IMR-90 (cell line): ENCODE data around the gene AFF2. TPM values are rescaled to one million over a fixed set of nuclear protein-coding genes. Genes with fewer than 3 reads are reported as not detected.

Source experiments
- ATAC-seq: fragments of 200-7000 bp; cut with Tn5 transposase; 2 replicates; pipeline ENCODE4 v1.9.1; 2020; ENCODE audit warnings: low read depth, mild to moderate bottlenecking, moderate library complexity
- BruUV-seq: library from RNA; stranded (reverse); fragments of 400-500 nt; replicated peaks from 2 replicates; lab custom pipeline; 2021; lab: Mats Ljungman, UMichigan
- CTCF ChIA-PET: fragments of 300-600 bp; formaldehyde crosslinking; extraction: SDS; loops from one replicate; lab custom pipeline; 2021; ENCODE audit warnings: antibody characterized with exemption; lab: Yijun Ruan, JAX
- POLR2A ChIA-PET: fragments of 300-600 bp; sonication (Branson Sonifier 250); formaldehyde crosslinking; loops from one replicate; lab custom pipeline; 2022; ENCODE audit warnings: antibody characterized with exemption; ENCODE audit not compliant: unreplicated experiment; lab: Charles Lee
- DNase-seq: peaks from one replicate; pipeline ENCODE4 v3.0.0; 2013
- H2AFZ ChIP-seq: replicated peaks from 2 replicates; pipeline ENCODE3; 2013; ENCODE audit warnings: low read length, mild to moderate bottlenecking; ENCODE audit not compliant: poor library complexity
- H2AK5ac ChIP-seq: 2 replicates; pipeline ENCODE4 v1.6.1; 2013; ENCODE audit warnings: low read depth, low read length, inconsistent platforms
- H2AK9ac ChIP-seq: replicated peaks from 2 replicates; pipeline ENCODE3; 2013; ENCODE audit warnings: mild to moderate bottlenecking, low read depth, low read length, moderate library complexity; ENCODE audit not compliant: poor library complexity
- H2BK120ac ChIP-seq: 2 replicates; pipeline ENCODE4 v1.6.1; 2013; ENCODE audit warnings: low read depth, low read length, inconsistent platforms
- H2BK15ac ChIP-seq: 3 replicates; pipeline ENCODE4 v1.6.1; 2013; ENCODE audit warnings: low read depth, low read length, inconsistent platforms
- H2BK20ac ChIP-seq: 2 replicates; pipeline ENCODE4 v1.6.1; 2013; ENCODE audit warnings: low read depth, mild to moderate bottlenecking, inconsistent platforms, low read length, moderate library complexity
- H2BK5ac ChIP-seq: 2 replicates; pipeline ENCODE4 v1.6.1; 2013; ENCODE audit warnings: mild to moderate bottlenecking, low read depth, low read length, inconsistent platforms; ENCODE audit not compliant: poor library complexity, severe bottlenecking
- H3K14ac ChIP-seq: replicated peaks from 2 replicates; pipeline ENCODE4 v1.6.1; 2013; ENCODE audit warnings: low read depth, low read length, inconsistent platforms
- H3K18ac ChIP-seq: 2 replicates; pipeline ENCODE4 v1.6.1; 2013; ENCODE audit warnings: low read depth, low read length, control low read depth
- H3K23ac ChIP-seq: 2 replicates; pipeline ENCODE4 v1.6.1; 2013; ENCODE audit warnings: low read depth, low read length, inconsistent platforms
- H3K27ac ChIP-seq: 2 replicates; pipeline ENCODE4 v1.5.1; 2013; ENCODE audit warnings: mild to moderate bottlenecking, control low read depth, low read length; ENCODE audit not compliant: insufficient read depth
- H3K27me3 ChIP-seq: 2 replicates; pipeline ENCODE4 v1.6.1; 2013; ENCODE audit warnings: low read length; ENCODE audit not compliant: control insufficient read depth, insufficient read depth
- H3K36me3 ChIP-seq: 2 replicates; pipeline ENCODE4 v1.6.1; 2013; ENCODE audit warnings: low read length, mixed read lengths; ENCODE audit not compliant: control insufficient read depth, insufficient read depth
- H3K4ac ChIP-seq: 2 replicates; pipeline ENCODE4 v1.6.1; 2013; ENCODE audit warnings: low read depth, low read length, inconsistent platforms
- H3K4me1 ChIP-seq: 2 replicates; pipeline ENCODE4 v1.6.1; 2013; ENCODE audit warnings: low read length, mixed read lengths; ENCODE audit not compliant: control insufficient read depth, insufficient read depth
- H3K4me2 ChIP-seq: 2 replicates; pipeline ENCODE4 v1.6.1; 2013; ENCODE audit warnings: low read depth, mild to moderate bottlenecking, control low read depth, low read length, moderate library complexity
- H3K4me3 ChIP-seq: 2 replicates; pipeline ENCODE4 v1.5.1; 2013; ENCODE audit warnings: low read depth, mild to moderate bottlenecking, control low read depth, low read length, moderate library complexity; ENCODE audit not compliant: insufficient read depth
- H3K56ac ChIP-seq: 2 replicates; pipeline ENCODE4 v1.6.1; 2013; ENCODE audit warnings: low read length, inconsistent platforms; ENCODE audit not compliant: insufficient read depth; ENCODE audit errors: extremely low read depth
- H3K79me1 ChIP-seq, 2 experiments: 2 replicates each; pipeline ENCODE4 v1.6.1; 2013; ENCODE audit warnings: low read length in 2 of 2, inconsistent platforms in 1 of 2, low read depth in 1 of 2
- H3K9ac ChIP-seq: 2 replicates; pipeline ENCODE4 v1.6.1; 2013; ENCODE audit warnings: low read depth, low read length, control low read depth
- H3K9me1 ChIP-seq: 2 replicates; pipeline ENCODE4 v1.6.1; 2013; ENCODE audit warnings: low read length, inconsistent platforms; ENCODE audit not compliant: insufficient read depth
- H3K9me3 ChIP-seq: 2 replicates; pipeline ENCODE4 v1.6.1; 2013; ENCODE audit warnings: low read length; ENCODE audit not compliant: control insufficient read depth, insufficient read depth
- H4K20me1 ChIP-seq: 2 replicates; pipeline ENCODE4 v1.6.1; 2013; ENCODE audit warnings: low read length, inconsistent platforms; ENCODE audit not compliant: insufficient read depth
- H4K5ac ChIP-seq: 2 replicates; pipeline ENCODE4 v1.6.1; 2013; ENCODE audit warnings: mild to moderate bottlenecking, low read depth, low read length, control low read depth
- H4K8ac ChIP-seq, 2 experiments: 2 replicates each; pipeline ENCODE4 v1.6.1; 2013; ENCODE audit warnings: low read depth in 2 of 2, low read length in 2 of 2, control low read depth in 1 of 2, inconsistent platforms in 1 of 2
- H4K91ac ChIP-seq: 2 replicates; pipeline ENCODE4 v1.6.1; 2013; ENCODE audit warnings: low read depth, low read length, inconsistent platforms; ENCODE audit not compliant: insufficient read depth
- CHD1 ChIP-seq: IDR thresholded peaks from 2 replicates; pipeline ENCODE4 v1.6.1; 2012; ENCODE audit warnings: low read depth, low read length, improper control_type of control experiment
- ELK1 ChIP-seq: fragments of 150-350 bp; IDR thresholded peaks from 2 replicates; pipeline ENCODE4 v1.6.1; 2016; ENCODE audit warnings: low read depth, mild to moderate bottlenecking, low read length, moderate library complexity, borderline replicate concordance
- POLR2A ChIP-seq: IDR thresholded peaks from 2 replicates; pipeline ENCODE4 v1.6.1; 2012; ENCODE audit warnings: mild to moderate bottlenecking, low read depth, low read length
- RFX5 ChIP-seq: IDR thresholded peaks from 2 replicates; pipeline ENCODE4 v1.8.0; 2012; ENCODE audit warnings: low read depth, mild to moderate bottlenecking, low read length, moderate library complexity
- WGBS, 2 experiments: methylation state at CpG; one replicate each; pipeline versions ENCODE4 v1.1.5 to v1.1.7; 2013; ENCODE audit warnings: missing lambda C conversion rate in 2 of 2; ENCODE audit not compliant: insufficient read length in 1 of 2; ENCODE audit errors: extremely low coverage in 2 of 2; 5-methylcytosine and 5-hydroxymethylcytosine counted together
- dilution Hi-C: fragments of 300-500 bp; cut with HindIII; formaldehyde crosslinking; loops from one replicate; pipeline ENCODE4 v1.14.3; 2018; ENCODE audit warnings: low sequenced_read_pairs; ENCODE audit not compliant: unreplicated experiment
- in situ Hi-C: fragments of 300-500 bp; cut with MboI; formaldehyde crosslinking; loops from 3 replicates; pipeline ENCODE4 v1.14.3; 2019; ENCODE audit warnings: low sequenced_read_pairs, inconsistent platforms, mixed read lengths
- intact Hi-C: fragments of 100-400 bp; cut with micrococcal nuclease; formaldehyde crosslinking; loops from 2 replicates; pipeline ENCODE4 v1.10.0; 2022
- polyA plus RNA-seq, 3 experiments: library from polyadenylated mRNA; depleted of rRNA; stranded (reverse); fragments of >200 nt; gene quantifications; 2 replicates each; pipeline ENCODE4 v1.2.3, GENCODE V29; 2012; ENCODE audit warnings: low replicate concordance in 1 of 3
- total RNA-seq: library from RNA; depleted of rRNA; stranded (reverse); fragments of >200 nt; gene quantifications from 2 replicates; pipeline ENCODE4 v1.2.3, GENCODE V29; 2012

AFF2 gene
- total and polyA plus RNA-seq, 2 of the 4 experiments (the other 2 are of a cell fraction) = 0.15 to 0.72 TPM

- ChIA-PET POLR2A (no interaction called here), CTCF (no interaction called here)
- TF ChIP-seq CHD1 = no peak
- no peak for TF ChIP-seq POLR2A
- no peak for TF ChIP-seq RFX5
- no peak for TF ChIP-seq ELK1
- ATAC-seq (no peak), DNase-seq (no peak)
- Histone ChIP-seq H3K79me1 (no peaks in the 10 kb centered on the region), H2AK9ac (no peak overlapping the region), H2BK120ac (no peak overlapping the region), H3K56ac (no peak overlapping the region), H3K4me1 (no peaks in the 10 kb centered on the region), H3K36me3 (no peaks in the 10 kb centered on the region), H3K18ac (no peak overlapping the region), H3K27me3 (no peaks in the 10 kb centered on the region), H2BK5ac (no peak overlapping the region), H3K9ac (no peak overlapping the region), H3K4me2 (no peak overlapping the region), H2BK20ac (no peak overlapping the region), H2BK15ac (no peak overlapping the region), H4K91ac (no peak overlapping the region), H3K9me3 (no peaks in the 10 kb centered on the region), H3K4ac (no peak overlapping the region), H3K23ac (no peak overlapping the region), H4K20me1 (no peaks in the 10 kb centered on the region), H4K8ac (no peak overlapping the region), H3K9me1 (no peaks in the 10 kb centered on the region), H2AFZ (no peak overlapping the region), H3K4me3 (no peak overlapping the region), H3K27ac (no peak overlapping the region), H4K5ac (no peak overlapping the region), H2AK5ac (no peak overlapping the region), H3K14ac (no peak overlapping the region)
- intact Hi-C loops = no loop called here
- BruUV-seq = no TSS peak
- 50% methylated on average over 1 of the region's 4 CpGs; no CpG with 5 or more reads in 1 of the 2 experiments for WGBS, 2 experiments
- in situ Hi-C loops = no loop called here
- dilution Hi-C loops = no loop called here
Observed at GRCh38 chrX:148854306-148854705, 353.9 kb downstream of the AFF2 start.
